CD4-positive, alpha-beta T cell (primary cell): ENCODE measurements around the gene LAMA1. TPM values are rescaled to one million over a fixed set of nuclear protein-coding genes. Genes with fewer than 3 reads are reported as not detected.

Source experiments
- ATAC-seq: fragments of 200-7000 bp; cut with Tn5 transposase; one replicate; pipeline ENCODE4 v1.10.0; 2022; ENCODE audit warnings: mild to moderate bottlenecking; ENCODE audit not compliant: poor library complexity
- CTCF ChIA-PET: fragments of 350-600 bp; sonication (Branson Sonifier 250); formaldehyde crosslinking; loops from one replicate; lab custom pipeline; 2021; ENCODE audit warnings: antibody characterized with exemption, inconsistent platforms; lab: Charles Lee
- POLR2A ChIA-PET: fragments of 350-600 bp; sonication (Branson Sonifier 250); formaldehyde crosslinking; loops from one replicate; lab custom pipeline; 2021; ENCODE audit warnings: antibody characterized with exemption, inconsistent platforms; lab: Charles Lee
- DNase-seq, 14 experiments: peaks; one replicate each; pipeline ENCODE4 v3.0.0-alpha.2; 2013 to 2020; ENCODE audit warnings: mixed read lengths in 2 of 14
- H3K27ac ChIP-seq, 2 donors: one replicate each; pipeline versions ENCODE4 v1.5.1 to v1.7.0; 2013; ENCODE audit warnings: low read length in 2 of 2, low read depth in 1 of 2, mild to moderate bottlenecking in 1 of 2
- H3K27me3 ChIP-seq, 2 experiments: 1 replicate in 1 of 2; 2 replicates in 1 of 2; pipeline versions ENCODE4 v1.6.1 to v1.7.0; 2013; ENCODE audit warnings: low read length in 2 of 2, control low read depth in 1 of 2, mild to moderate bottlenecking in 1 of 2, moderate library complexity in 1 of 2; ENCODE audit not compliant: insufficient read depth in 2 of 2, control insufficient read depth in 1 of 2
- H3K36me3 ChIP-seq: one replicate; pipeline ENCODE4 v1.6.1; 2013; ENCODE audit warnings: low read length, control low read depth; ENCODE audit not compliant: insufficient read depth
- H3K4me1 ChIP-seq: one replicate; pipeline ENCODE4 v1.6.1; 2013; ENCODE audit warnings: low read length, control low read depth; ENCODE audit not compliant: insufficient read depth
- H3K4me3 ChIP-seq: one replicate; pipeline ENCODE4 v1.5.1; 2013; ENCODE audit warnings: mild to moderate bottlenecking, low read length, moderate library complexity
- H3K9me3 ChIP-seq, 2 experiments: 1 replicate in 1 of 2; 2 replicates in 1 of 2; pipeline versions ENCODE4 v1.6.1 to v1.7.0; 2013; ENCODE audit warnings: low read length in 2 of 2, mild to moderate bottlenecking in 2 of 2, control low read depth in 1 of 2, moderate library complexity in 1 of 2; ENCODE audit not compliant: control insufficient read depth in 1 of 2, insufficient read depth in 1 of 2
- H3K27ac Mint-ChIP-seq: one replicate; pipeline ENCODE4 v1.8.0; 2020; ENCODE audit warnings: mixed read lengths
- H3K27me3 Mint-ChIP-seq: one replicate; pipeline ENCODE4 v1.8.0; 2021; ENCODE audit warnings: mixed read lengths
- H3K36me3 Mint-ChIP-seq: one replicate; pipeline ENCODE4 v1.8.0; 2021; ENCODE audit warnings: low read depth, mixed read lengths
- H3K4me1 Mint-ChIP-seq: one replicate; pipeline ENCODE4 v1.8.0; 2021; ENCODE audit warnings: low read depth, mixed read lengths
- H3K4me3 Mint-ChIP-seq: one replicate; pipeline ENCODE4 v1.8.0; 2020; ENCODE audit warnings: mild to moderate bottlenecking, mixed read lengths
- H3K9me3 Mint-ChIP-seq: one replicate; pipeline ENCODE4 v1.8.0; 2020; ENCODE audit warnings: mixed read lengths
- intact Hi-C, 2 experiments: fragments of 100-400 bp; cut with DNase I in 1 of 2; cut with micrococcal nuclease in 1 of 2; formaldehyde crosslinking; loops; one replicate each; pipeline versions ENCODE4 v1.15.1 to v1.9.0; 2023 to 2025; cut with DNase I, micrococcal nuclease
- total RNA-seq, 174 experiments: library from RNA in 2 of 174; stranded (reverse) in 2 of 174; gene quantifications; one replicate each; pipeline ENCODE4 v1.2.3 and lab custom pipeline; 2021 to 2026
- TF ChIP-seq, protein P1 (sequence below): fragments of 200-600 bp; IDR thresholded peaks from one replicate; pipeline ENCODE4 v1.8.0; 2022; ENCODE audit warnings: antibody characterized with exemption, mild to moderate bottlenecking

LAMA1 gene
- total RNA-seq, 2 experiments from 2014 or later: not detected

DNA sequence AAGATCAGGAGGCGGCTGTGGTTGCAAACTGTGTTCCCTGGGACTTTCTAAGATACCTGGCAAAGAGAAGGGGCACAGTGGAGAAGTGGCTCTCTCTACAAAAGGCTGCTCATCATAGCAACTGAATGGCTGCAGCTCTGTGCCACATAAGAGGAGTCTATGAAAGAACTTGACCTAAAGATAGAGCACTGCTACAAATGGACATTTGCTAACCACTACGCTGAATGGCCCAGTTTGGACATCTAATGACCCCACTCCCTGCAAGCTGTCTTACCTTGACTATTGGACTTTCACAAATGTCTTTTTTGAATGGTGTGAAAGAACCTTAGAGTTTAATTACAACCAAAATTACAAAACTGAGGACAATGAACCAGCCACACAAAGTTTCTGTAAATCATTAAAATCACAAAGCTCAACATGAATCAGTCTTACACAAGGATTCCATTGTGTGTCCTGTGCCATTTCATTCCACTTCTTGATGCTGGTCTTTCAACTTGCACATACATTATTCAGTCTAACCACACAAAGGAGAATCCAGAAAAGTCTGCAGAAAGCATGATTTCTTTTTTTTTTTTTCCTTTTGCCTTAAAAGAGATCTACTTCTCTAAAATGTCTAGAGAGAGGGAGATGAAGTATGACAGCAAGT, 154.0 kb downstream of the LAMA1 start:
- H3K27ac ChIP-seq: no peak overlapping the region
- ChIA-PET POLR2A (no interaction called here), CTCF (no interaction called here)
- peaks cover 13% of the 10 kb centered on the region for H3K9me3 Mint-ChIP-seq
- no peaks in the 10 kb centered on the region for H3K27me3 ChIP-seq
- ATAC-seq: no peak
- no peaks in the 10 kb centered on the region for H3K4me1 Mint-ChIP-seq
- intact Hi-C loops: no loop called here
- H3K36me3 ChIP-seq: no peaks in the 10 kb centered on the region
- no peak for DNase-seq
- H3K4me1 ChIP-seq: no peaks in the 10 kb centered on the region
- H3K4me3 ChIP-seq: no peak overlapping the region
- TF ChIP-seq, protein P1, sequence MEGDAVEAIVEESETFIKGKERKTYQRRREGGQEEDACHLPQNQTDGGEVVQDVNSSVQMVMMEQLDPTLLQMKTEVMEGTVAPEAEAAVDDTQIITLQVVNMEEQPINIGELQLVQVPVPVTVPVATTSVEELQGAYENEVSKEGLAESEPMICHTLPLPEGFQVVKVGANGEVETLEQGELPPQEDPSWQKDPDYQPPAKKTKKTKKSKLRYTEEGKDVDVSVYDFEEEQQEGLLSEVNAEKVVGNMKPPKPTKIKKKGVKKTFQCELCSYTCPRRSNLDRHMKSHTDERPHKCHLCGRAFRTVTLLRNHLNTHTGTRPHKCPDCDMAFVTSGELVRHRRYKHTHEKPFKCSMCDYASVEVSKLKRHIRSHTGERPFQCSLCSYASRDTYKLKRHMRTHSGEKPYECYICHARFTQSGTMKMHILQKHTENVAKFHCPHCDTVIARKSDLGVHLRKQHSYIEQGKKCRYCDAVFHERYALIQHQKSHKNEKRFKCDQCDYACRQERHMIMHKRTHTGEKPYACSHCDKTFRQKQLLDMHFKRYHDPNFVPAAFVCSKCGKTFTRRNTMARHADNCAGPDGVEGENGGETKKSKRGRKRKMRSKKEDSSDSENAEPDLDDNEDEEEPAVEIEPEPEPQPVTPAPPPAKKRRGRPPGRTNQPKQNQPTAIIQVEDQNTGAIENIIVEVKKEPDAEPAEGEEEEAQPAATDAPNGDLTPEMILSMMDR: no peak
- no peaks in the 10 kb centered on the region for H3K27me3 Mint-ChIP-seq
- H3K36me3 Mint-ChIP-seq: no peaks in the 10 kb centered on the region
- H3K27ac Mint-ChIP-seq: no peak overlapping the region
- no peak overlapping the region for H3K4me3 Mint-ChIP-seq
- peaks cover 0 to 16% of the 10 kb centered on the region in 2 experiments for H3K9me3 ChIP-seq

DNA sequence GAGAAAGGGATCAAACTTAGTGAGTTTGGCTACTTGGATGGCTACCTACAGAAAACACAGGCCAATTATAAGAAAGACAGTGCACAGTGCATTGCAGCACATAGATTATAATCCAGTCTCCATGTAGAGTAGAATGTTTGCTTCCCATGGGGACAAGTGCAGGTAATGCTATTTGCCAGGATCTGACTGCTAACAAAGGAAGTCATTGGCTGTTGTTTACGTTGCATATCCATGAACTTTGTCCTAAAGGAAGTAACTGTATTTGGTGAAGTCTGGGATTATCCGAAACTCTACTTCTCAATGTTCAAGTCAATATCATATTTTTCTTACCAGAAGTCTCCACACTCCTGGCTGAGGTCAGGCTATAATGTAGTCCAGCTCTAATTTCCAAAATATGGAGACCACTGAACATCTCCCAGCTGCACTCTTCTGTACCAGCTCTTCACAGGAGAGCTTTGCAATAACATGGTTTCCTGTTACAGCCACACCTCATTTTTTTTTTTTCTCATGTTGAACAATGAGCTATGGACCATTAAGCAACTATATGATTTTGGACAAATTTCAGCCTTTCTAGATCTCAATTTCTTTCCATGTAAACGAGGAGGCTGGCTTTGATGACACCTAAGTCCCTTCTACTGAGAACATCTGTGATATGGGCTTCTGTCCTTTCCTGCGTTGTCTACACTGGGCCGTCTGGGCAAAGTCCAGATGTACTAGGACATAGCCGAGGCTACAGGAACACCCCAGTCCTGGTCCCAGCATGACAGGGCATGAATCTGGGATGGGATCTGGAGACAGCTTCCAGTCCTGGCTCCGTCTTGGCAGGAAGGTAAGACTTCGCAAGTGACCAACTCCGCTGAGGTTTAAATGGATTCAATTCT, 154.8 kb downstream of the LAMA1 start:
- ChIA-PET CTCF (no interaction called here), POLR2A (no interaction called here)
- Mint-ChIP-seq H3K4me1 (no peaks in the 10 kb centered on the region), H3K27me3 (no peaks in the 10 kb centered on the region), H3K4me3 (no peak overlapping the region), H3K9me3 (peaks cover 13% of the 10 kb centered on the region), H3K36me3 (no peaks in the 10 kb centered on the region), H3K27ac (no peak overlapping the region)
- no peak for DNase-seq
- Histone ChIP-seq H3K36me3 (no peaks in the 10 kb centered on the region), H3K9me3 (peaks cover 0 to 10% of the 10 kb centered on the region in 2 experiments), H3K27me3 (no peaks in the 10 kb centered on the region), H3K4me1 (no peaks in the 10 kb centered on the region), H3K4me3 (no peak overlapping the region), H3K27ac (no peak overlapping the region)
- no peak for ATAC-seq
- intact Hi-C loops: no loop called here
- TF ChIP-seq, protein P1: no peak

DNA sequence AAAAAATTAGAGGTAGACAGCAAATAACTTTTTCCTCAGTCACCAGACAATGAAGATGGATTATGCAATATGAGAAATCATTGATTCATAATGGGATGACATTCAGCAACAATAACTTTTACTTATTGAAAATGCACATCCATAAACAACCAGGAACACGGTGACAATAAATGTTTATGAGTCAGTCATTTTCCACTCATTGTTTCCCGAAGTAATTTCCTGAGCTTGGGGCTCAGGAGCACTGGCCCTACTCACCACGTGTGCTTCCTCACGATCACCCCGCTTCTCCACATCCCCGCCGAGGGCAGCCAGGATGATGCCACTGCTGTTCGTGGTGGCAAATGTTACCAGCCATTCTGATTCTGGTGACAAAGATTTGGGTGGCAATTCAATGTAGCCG, 156.3 kb downstream of the LAMA1 start:
- ATAC-seq: no peak
- intact Hi-C loops: no loop called here

More for the DNA sequence above, 156.3 kb downstream of the LAMA1 start:
- H3K4me1 Mint-ChIP-seq: no peaks in the 10 kb centered on the region
- Histone ChIP-seq H3K27me3 (no peaks in the 10 kb centered on the region), H3K36me3 (no peaks in the 10 kb centered on the region), H3K9me3 (peaks cover 0 to 21% of the 10 kb centered on the region in 2 experiments), H3K27ac (no peak overlapping the region), H3K4me3 (no peak overlapping the region), H3K4me1 (no peaks in the 10 kb centered on the region)
- H3K9me3 Mint-ChIP-seq: peaks cover 13% of the 10 kb centered on the region
- DNase-seq: no peak
- no peaks in the 10 kb centered on the region for H3K36me3 Mint-ChIP-seq
- CTCF ChIA-PET: no interaction called here
- no peaks in the 10 kb centered on the region for H3K27me3 Mint-ChIP-seq
- H3K27ac Mint-ChIP-seq: no peak overlapping the region
- TF ChIP-seq, protein P1: no peak
- no peak overlapping the region for H3K4me3 Mint-ChIP-seq
- POLR2A ChIA-PET: no interaction called here
